ENCODE measurements around the gene ANO9.

DNA sequence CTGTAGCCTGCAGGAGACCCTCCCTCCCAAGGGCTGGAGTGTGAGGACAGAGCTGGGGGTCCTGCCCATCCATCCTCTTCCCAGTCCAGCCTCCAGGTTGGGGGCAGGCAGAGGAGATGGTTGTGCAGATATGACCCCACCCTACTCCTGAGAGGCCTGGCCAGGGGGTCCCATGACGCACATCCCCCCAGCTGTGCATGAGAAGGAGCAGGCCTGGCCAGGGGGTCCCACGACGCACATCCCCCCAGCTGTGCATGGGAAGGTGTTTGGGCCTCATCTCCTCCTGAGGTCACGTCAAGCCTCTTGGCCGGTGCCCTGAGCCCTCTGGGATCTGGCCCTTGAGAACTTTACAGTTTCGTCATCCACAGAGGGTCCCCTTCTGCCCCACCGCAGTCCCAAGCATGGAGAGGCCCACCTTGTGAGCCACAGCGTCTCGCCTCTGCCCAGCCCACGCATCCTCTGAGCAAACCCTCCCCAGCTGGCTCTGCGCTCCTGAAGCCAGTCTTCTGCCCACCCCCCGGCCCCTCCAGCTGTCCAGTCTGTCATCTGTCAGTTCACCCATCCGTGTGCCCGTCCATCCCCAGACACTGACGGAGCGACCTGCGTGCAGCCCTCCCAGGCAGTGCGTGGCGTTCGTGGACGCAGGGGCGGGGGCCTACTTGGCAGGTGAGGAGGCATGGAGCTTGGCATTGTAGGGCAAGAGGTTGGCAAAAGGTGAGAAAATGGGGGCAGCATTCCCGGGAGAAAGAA is 2.3 kb downstream of the ANO9 start:
- TF ChIP-seq, protein P1, sequence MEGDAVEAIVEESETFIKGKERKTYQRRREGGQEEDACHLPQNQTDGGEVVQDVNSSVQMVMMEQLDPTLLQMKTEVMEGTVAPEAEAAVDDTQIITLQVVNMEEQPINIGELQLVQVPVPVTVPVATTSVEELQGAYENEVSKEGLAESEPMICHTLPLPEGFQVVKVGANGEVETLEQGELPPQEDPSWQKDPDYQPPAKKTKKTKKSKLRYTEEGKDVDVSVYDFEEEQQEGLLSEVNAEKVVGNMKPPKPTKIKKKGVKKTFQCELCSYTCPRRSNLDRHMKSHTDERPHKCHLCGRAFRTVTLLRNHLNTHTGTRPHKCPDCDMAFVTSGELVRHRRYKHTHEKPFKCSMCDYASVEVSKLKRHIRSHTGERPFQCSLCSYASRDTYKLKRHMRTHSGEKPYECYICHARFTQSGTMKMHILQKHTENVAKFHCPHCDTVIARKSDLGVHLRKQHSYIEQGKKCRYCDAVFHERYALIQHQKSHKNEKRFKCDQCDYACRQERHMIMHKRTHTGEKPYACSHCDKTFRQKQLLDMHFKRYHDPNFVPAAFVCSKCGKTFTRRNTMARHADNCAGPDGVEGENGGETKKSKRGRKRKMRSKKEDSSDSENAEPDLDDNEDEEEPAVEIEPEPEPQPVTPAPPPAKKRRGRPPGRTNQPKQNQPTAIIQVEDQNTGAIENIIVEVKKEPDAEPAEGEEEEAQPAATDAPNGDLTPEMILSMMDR (conservative IDR thresholded peaks at IDR 0.05 in 1 of 2, IDR thresholded peaks at IDR 0.05 in 1 of 2; ENCODE audit: extremely low read depth in 1 of 2, insufficient read depth in 1 of 2, low read depth in 1 of 2, low read length in 2 of 2), result no peak
- no peak for TF ChIP-seq EZH2 (IDR thresholded peaks at IDR 0.05; ENCODE audit: borderline replicate concordance, low read length)

Data from mammary epithelial cell (primary cell).